Upper lobe of right lung (tissue), 1 donor: ENCODE results near the gene TBX1. TPM values are rescaled to one million over a fixed set of nuclear protein-coding genes. Genes with fewer than 3 reads are reported as not detected.

Experiments used
- ATAC-seq: fragments of 200-7000 bp; cut with Tn5 transposase; one replicate; pipeline ENCODE4 v1.9.1; 2020; ENCODE audit warnings: mild to moderate bottlenecking, moderate library complexity
- DNase-seq: peaks from one replicate; pipeline ENCODE4 v3.0.0-alpha.2; 2020
- H3K27ac ChIP-seq: fragments of 200-600 bp; one replicate; pipeline ENCODE4 v1.8.0; 2022
- H3K27me3 ChIP-seq: fragments of 200-600 bp; one replicate; pipeline ENCODE4 v1.8.0; 2022; ENCODE audit warnings: mild to moderate bottlenecking
- H3K36me3 ChIP-seq: fragments of 200-600 bp; one replicate; pipeline ENCODE4 v1.8.0; 2022
- H3K4me1 ChIP-seq: fragments of 200-600 bp; one replicate; pipeline ENCODE4 v1.8.0; 2022
- H3K4me3 ChIP-seq: fragments of 200-600 bp; one replicate; pipeline ENCODE4 v1.8.0; 2022; ENCODE audit warnings: mild to moderate bottlenecking
- H3K9me3 ChIP-seq: fragments of 200-600 bp; one replicate; pipeline ENCODE4 v1.8.0; 2022
- CTCF ChIP-seq: fragments of 200-600 bp; IDR thresholded peaks from one replicate; pipeline ENCODE4 v1.8.0; 2022; ENCODE audit warnings: antibody characterized with exemption
- intact Hi-C: fragments of 100-400 bp; cut with DNase I; formaldehyde crosslinking; loops from one replicate; pipeline ENCODE4 v1.11.0; 2022
- total RNA-seq: library from RNA; stranded (reverse); fragmentation: NEBNext Ultra II Directional; extraction: Animal tissue kit (Norgen Biotek cat#: 25700); gene quantifications from one replicate; pipeline ENCODE4 v1.2.1, GENCODE V29; 2021
- donor health status: DM: no; HTN: yes; CAD: no; lungs with severe emphysema.

The TBX1 gene
- total RNA-seq, 1 donor from 2014 or later, result 15.4 TPM

GRCh38 chr22:19757985-19758895 is 2.3 kb upstream of the TBX1 start:
- ATAC-seq (no peak), DNase-seq (no peak)
- H3K36me3 ChIP-seq, result no peaks in the 10 kb centered on the region
- no peaks in the 10 kb centered on the region for H3K9me3 ChIP-seq
- peaks cover 90% of the 10 kb centered on the region for H3K27me3 ChIP-seq
- H3K4me3 ChIP-seq, result no peak overlapping the region
- no peak for TF ChIP-seq CTCF
- intact Hi-C loops, result no loop called here
- no peak overlapping the region for H3K27ac ChIP-seq
- peaks cover 22% of the 10 kb centered on the region for H3K4me1 ChIP-seq

DNA sequence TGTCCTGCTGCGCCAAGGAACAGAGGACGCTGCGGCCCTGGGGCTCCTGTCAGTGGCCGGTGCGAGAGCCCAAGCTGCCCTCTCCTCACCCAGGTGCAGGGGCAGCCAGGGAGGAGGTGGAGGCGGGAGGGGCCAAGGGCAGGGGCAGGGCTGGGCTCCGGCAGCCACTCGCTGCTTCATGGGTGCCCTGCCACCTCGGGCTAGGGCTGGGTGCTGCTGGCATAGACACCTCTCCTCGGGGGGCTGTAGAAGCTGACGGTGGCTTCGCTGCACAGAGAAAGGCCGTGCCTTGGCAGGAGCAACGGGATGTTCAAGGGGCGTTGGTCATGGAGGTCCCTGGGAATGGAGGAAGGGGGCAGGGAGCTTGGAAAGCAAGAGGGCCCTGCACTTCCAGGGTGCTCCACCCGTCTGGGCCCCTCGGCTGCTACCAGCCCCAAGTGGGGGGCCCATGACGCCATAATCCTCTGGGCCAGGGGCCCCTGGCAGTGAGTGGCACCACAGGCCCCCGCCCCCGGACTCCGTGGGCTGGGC is 1.6 kb upstream of the TBX1 start:
- H3K27me3 ChIP-seq, result peaks cover 90% of the 10 kb centered on the region

GRCh38 chr22:19759427-19760057 is 1.0 kb upstream of the TBX1 start:
- ATAC-seq, result no peak

More for the DNA sequence above, 1.6 kb upstream of the TBX1 start:
- H3K4me3 ChIP-seq, result no peak overlapping the region
- H3K9me3 ChIP-seq, result no peaks in the 10 kb centered on the region
- no peak for DNase-seq
- no peak overlapping the region for H3K27ac ChIP-seq
- no peak for TF ChIP-seq CTCF
- H3K4me1 ChIP-seq, result peaks cover 22% of the 10 kb centered on the region
- no peak for ATAC-seq
- intact Hi-C loops, result no loop called here
- no peaks in the 10 kb centered on the region for H3K36me3 ChIP-seq

DNA sequence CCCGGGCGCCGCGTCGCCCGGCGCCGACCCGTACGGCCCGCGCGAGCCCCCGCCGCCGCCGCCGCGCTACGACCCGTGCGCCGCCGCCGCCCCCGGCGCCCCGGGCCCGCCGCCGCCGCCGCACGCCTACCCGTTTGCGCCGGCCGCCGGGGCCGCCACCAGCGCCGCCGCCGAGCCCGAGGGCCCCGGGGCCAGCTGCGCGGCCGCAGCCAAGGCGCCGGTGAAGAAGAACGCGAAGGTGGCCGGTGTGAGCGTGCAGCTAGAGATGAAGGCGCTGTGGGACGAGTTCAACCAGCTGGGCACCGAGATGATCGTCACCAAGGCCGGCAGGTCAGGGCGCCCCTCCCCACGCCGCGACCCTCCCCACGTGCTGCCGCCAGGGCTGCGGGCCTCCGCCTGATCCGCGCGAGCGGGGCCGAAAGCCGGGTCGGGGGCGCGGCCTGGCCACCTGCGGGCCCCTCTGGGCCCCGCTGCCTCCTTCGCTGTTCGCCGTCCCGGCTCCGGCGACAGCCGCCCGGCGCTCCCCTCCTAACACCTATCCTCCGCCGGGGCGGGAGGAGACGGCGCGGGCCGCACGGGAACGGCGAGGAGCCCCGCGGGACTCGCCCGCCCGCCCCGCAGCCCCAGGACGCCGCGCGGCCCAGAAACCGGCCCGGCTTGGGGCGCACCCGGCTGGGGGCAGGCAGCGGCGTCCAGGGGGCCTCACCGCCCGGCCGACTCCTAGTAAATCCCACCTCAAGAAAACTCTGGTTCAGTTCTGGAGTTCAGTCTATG is 560 bp downstream of the TBX1 start:
- TF ChIP-seq CTCF, result no peak
- H3K27ac ChIP-seq, result no peak overlapping the region
- intact Hi-C loops, result no loop called here
- H3K27me3 ChIP-seq, result peaks cover 86% of the 10 kb centered on the region
- DNase-seq, result no peak
- peaks cover 21% of the 10 kb centered on the region for H3K4me1 ChIP-seq
- no peak for ATAC-seq
- no peaks in the 10 kb centered on the region for H3K9me3 ChIP-seq
- H3K4me3 ChIP-seq, result no peak overlapping the region
- H3K36me3 ChIP-seq, result no peaks in the 10 kb centered on the region

More at GRCh38 chr22:19759427-19760057, 1.0 kb upstream of the TBX1 start:
- H3K27me3 ChIP-seq, result peaks cover 90% of the 10 kb centered on the region
- no peak overlapping the region for H3K27ac ChIP-seq
- H3K9me3 ChIP-seq, result no peaks in the 10 kb centered on the region
- TF ChIP-seq CTCF, result no peak
- peaks cover 22% of the 10 kb centered on the region for H3K4me1 ChIP-seq
- no peak for DNase-seq
- no peak overlapping the region for H3K4me3 ChIP-seq
- intact Hi-C loops, result no loop called here
- no peaks in the 10 kb centered on the region for H3K36me3 ChIP-seq

DNA sequence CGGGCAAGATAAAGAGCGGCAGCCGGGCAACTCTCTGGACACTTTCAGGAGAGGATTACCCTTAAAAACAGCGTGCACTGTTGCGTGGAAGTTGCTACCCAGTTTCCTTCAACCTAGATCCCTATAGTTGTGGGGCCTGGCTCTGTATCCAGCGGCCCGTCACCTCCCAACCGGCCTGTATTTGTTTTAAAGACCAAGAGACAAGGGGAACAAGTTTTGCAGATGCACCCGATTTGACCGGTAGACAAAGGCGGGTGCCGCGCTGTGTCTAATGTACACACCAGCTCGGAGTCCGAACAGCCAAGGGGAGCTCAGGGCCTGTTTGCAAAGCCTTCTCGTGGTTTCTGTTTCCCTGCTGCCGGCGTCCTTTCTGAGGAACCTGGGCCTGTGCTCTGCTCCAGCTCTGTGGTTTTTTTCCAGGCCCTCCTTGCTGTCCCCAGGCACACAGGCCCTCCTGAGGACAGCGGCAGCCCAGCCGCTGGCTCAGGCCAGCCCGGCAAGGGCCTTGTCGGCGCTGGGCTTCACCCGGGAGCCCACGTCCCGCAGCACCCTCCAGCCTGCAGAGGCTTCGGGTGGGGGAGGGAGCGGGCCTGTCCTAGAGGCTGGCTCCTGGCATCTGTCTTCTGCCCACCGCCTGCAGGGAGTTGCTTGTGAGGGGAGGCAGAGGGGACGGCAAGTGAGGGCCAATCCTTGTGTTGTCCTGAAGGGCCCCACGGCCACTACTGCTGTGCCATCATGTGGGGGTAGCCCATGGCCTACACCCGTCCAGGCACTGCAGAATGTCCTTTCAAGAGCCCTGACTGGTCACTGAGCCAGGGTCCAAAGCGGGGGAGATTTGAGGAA is 1.4 kb downstream of the TBX1 start:
- intact Hi-C loops, result no loop called here
- Histone ChIP-seq H3K4me3 (no peak overlapping the region), H3K4me1 (peaks cover 17% of the 10 kb centered on the region), H3K36me3 (no peaks in the 10 kb centered on the region), H3K27me3 (peaks cover 85% of the 10 kb centered on the region), H3K27ac (no peak overlapping the region), H3K9me3 (no peaks in the 10 kb centered on the region)
- DNase-seq (no peak), ATAC-seq (no peak)
- no peak for TF ChIP-seq CTCF
